Caco-2 (cell line): Measurements from ENCODE around the gene ADAMTS10. TPM values are rescaled to one million over a fixed set of nuclear protein-coding genes. Genes with fewer than 3 reads are reported as not detected.

ENCODE experiments used
- BruUV-seq: library from RNA; stranded (reverse); fragments of 400-500 nt; replicated peaks from 2 replicates; lab custom pipeline; 2021; lab: Mats Ljungman, UMichigan
- CTCF ChIA-PET: fragments of 300-600 bp; sonication (Branson Sonifier 250); formaldehyde crosslinking; loops from one replicate; lab custom pipeline; 2022; ENCODE audit warnings: antibody characterized with exemption; lab: Charles Lee
- POLR2A ChIA-PET: fragments of 300-600 bp; sonication (Branson Sonifier 250); formaldehyde crosslinking; loops from one replicate; lab custom pipeline; 2022; ENCODE audit warnings: antibody characterized with exemption; lab: Charles Lee
- DNase-seq, 2 experiments: peaks; one replicate each; pipeline versions ENCODE4 v3.0.0 to v3.0.0-alpha.2; 2020 to 2022
- H3K27me3 ChIP-seq: replicated peaks from 2 replicates; pipeline ENCODE4 v1.6.0; 2011; ENCODE audit warnings: low read length; ENCODE audit not compliant: control insufficient read depth, insufficient read depth
- H3K36me3 ChIP-seq: 2 replicates; pipeline ENCODE4 v1.5.1; 2011; ENCODE audit warnings: low read length; ENCODE audit not compliant: control insufficient read depth, insufficient read depth
- H3K4me1 ChIP-seq: fragments of 250-450 bp; sonication (Bioruptor Pico); 2 replicates; pipeline ENCODE4 v1.5.1; 2020; ENCODE audit warnings: mild to moderate bottlenecking
- H3K4me3 ChIP-seq: 2 replicates; pipeline ENCODE4 v1.5.1; 2011; ENCODE audit warnings: low read depth, mild to moderate bottlenecking, control low read depth, low read length
- H3K9me3 ChIP-seq: fragments of 250-450 bp; sonication (Bioruptor Pico); 2 replicates; pipeline ENCODE4 v1.5.1; 2020; ENCODE audit warnings: mild to moderate bottlenecking, moderate library complexity
- H3K27ac Mint-ChIP-seq: one replicate; pipeline ENCODE4 v1.8.0; 2022; ENCODE audit warnings: mixed read lengths; ENCODE audit not compliant: unreplicated experiment
- H3K27me3 Mint-ChIP-seq: one replicate; pipeline ENCODE4 v1.8.0; 2022; ENCODE audit warnings: mixed read lengths; ENCODE audit not compliant: insufficient read depth, unreplicated experiment
- H3K36me3 Mint-ChIP-seq: one replicate; pipeline ENCODE4 v1.8.0; 2022; ENCODE audit warnings: mild to moderate bottlenecking, mixed read lengths; ENCODE audit not compliant: insufficient read depth, unreplicated experiment
- H3K4me1 Mint-ChIP-seq: one replicate; pipeline ENCODE4 v1.8.0; 2022; ENCODE audit warnings: low read depth, mixed read lengths; ENCODE audit not compliant: unreplicated experiment
- H3K4me3 Mint-ChIP-seq: one replicate; pipeline ENCODE4 v1.8.0; 2022; ENCODE audit warnings: mild to moderate bottlenecking, moderate library complexity, mixed read lengths; ENCODE audit not compliant: unreplicated experiment
- H3K9me3 Mint-ChIP-seq: one replicate; pipeline ENCODE4 v1.8.0; 2022; ENCODE audit warnings: mixed read lengths; ENCODE audit not compliant: unreplicated experiment
- intact Hi-C: fragments of 100-400 bp; cut with micrococcal nuclease; formaldehyde crosslinking; loops from one replicate; pipeline ENCODE4 v1.10.0; 2022; ENCODE audit not compliant: unreplicated experiment
- total RNA-seq: library from RNA; stranded (reverse); gene quantifications from 2 replicates; pipeline ENCODE4 v1.2.3, GENCODE V29; 2022
- TF ChIP-seq, protein P1 (sequence below), 2 experiments: fragments of 200-600 bp in 1 of 2; IDR thresholded peaks; 1 replicate in 1 of 2; 2 replicates in 1 of 2; pipeline versions ENCODE4 v1.5.1 to v1.8.0; 2011 to 2022; ENCODE audit warnings: antibody characterized with exemption in 1 of 2, control low read depth in 1 of 2, inconsistent platforms in 1 of 2, low read depth in 1 of 2, low read length in 1 of 2, mild to moderate bottlenecking in 1 of 2, moderate library complexity in 1 of 2; ENCODE audit not compliant: insufficient read depth in 1 of 2, severe bottlenecking in 1 of 2, unreplicated experiment in 1 of 2

ADAMTS10 gene
- total RNA-seq, 1 experiment from 2014 or later = 0.77 TPM

DNA sequence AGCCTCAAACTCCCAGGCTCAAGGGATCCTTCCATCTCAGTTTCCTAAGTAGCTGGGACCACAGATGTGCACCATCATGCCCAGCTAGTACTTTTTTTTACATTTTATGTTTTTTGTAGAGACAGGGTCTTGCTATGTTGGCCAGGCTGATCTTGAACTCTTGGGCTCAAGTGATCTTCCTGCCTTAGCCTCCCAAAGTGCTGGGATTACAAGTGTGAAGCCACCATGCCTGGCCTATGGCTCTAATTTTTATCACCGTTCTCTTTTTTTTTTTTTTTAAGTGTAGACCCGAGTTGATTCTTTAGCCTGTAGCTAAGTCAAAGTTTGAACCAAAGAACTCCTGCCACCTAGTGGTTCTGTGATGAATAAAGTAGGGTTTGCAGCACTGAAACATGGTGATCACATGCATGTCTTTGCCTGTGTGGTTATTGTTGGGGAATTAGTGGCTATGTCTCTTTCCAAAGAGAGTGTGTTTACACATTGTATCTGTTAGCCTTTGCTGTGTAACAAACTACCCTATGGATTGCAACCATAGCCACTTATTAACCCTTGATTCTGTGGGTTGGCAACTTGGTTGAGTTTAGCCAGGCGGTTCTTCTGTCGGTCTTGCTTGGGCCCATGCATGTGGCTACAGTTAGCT is 31.5 kb upstream of the ADAMTS10 start:
- H3K36me3 Mint-ChIP-seq = no peaks in the 10 kb centered on the region
- Histone ChIP-seq H3K9me3 (peaks cover 11% of the 10 kb centered on the region; the same call in 1 of the 2 replicates), H3K4me1 (peaks cover 6% of the 10 kb centered on the region), H3K4me3 (no peak overlapping the region), H3K36me3 (no peaks in the 10 kb centered on the region), H3K27me3 (no peaks in the 10 kb centered on the region)
- TF ChIP-seq, protein P1, sequence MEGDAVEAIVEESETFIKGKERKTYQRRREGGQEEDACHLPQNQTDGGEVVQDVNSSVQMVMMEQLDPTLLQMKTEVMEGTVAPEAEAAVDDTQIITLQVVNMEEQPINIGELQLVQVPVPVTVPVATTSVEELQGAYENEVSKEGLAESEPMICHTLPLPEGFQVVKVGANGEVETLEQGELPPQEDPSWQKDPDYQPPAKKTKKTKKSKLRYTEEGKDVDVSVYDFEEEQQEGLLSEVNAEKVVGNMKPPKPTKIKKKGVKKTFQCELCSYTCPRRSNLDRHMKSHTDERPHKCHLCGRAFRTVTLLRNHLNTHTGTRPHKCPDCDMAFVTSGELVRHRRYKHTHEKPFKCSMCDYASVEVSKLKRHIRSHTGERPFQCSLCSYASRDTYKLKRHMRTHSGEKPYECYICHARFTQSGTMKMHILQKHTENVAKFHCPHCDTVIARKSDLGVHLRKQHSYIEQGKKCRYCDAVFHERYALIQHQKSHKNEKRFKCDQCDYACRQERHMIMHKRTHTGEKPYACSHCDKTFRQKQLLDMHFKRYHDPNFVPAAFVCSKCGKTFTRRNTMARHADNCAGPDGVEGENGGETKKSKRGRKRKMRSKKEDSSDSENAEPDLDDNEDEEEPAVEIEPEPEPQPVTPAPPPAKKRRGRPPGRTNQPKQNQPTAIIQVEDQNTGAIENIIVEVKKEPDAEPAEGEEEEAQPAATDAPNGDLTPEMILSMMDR (IDR thresholded peaks at IDR 0.05; ENCODE audit: insufficient read depth in 1 of 2, low read depth in 1 of 2, low read length in 1 of 2, severe bottlenecking in 1 of 2, unreplicated experiment in 1 of 2) = no peak
- no peak overlapping the region for H3K4me3 Mint-ChIP-seq
- H3K4me1 Mint-ChIP-seq = peaks cover 6% of the 10 kb centered on the region
- H3K9me3 Mint-ChIP-seq = peaks cover 13% of the 10 kb centered on the region
- intact Hi-C loops = no loop called here
- no TSS peak for BruUV-seq
- H3K27ac Mint-ChIP-seq = no peak overlapping the region
- POLR2A ChIA-PET = no interaction called here
- CTCF ChIA-PET = interaction anchor here (0.6 kb wide), 4 partner anchors 11 to 297 kb away, joined by 3 to 5 read pairs (median 4); partner anchors contain the start of gene NFILZ
- DNase-seq = peak in 1 of 2 experiments; percentile 15
- no peaks in the 10 kb centered on the region for H3K27me3 Mint-ChIP-seq

DNA sequence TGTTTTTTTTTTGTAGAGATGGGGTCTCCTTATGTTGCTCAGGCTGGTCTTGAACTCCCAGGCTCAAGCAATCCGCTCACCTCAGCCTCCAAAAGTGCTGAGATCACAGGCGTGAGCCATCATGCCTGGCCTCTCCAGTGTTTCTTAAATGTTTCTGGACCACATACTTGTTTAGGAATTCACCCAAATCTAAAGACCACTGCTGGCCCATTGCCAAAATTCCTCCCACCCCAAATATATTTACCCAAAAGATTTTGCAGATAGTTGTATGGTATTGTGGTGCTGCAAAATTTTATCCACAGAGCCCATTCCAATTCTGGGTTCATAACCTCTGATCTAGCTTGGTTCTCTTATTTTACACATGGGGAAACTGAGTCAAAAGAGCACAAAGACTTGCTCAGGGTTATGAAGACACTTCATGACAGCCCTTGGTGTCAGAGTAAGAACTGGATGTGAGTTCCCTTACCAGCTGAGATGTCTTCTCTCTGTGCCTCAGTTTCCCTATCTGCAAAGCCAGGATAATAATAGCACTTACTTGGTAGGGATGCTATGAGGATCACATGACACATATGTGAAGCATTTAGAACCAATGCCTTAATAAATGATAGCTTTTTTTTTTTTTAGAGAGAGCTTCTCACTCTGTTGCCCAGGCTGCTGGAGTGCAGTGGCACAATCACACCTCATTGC is 30.8 kb upstream of the ADAMTS10 start:
- Histone ChIP-seq H3K27me3 (no peaks in the 10 kb centered on the region), H3K36me3 (no peaks in the 10 kb centered on the region), H3K4me1 (peaks cover 6% of the 10 kb centered on the region), H3K4me3 (no peak overlapping the region), H3K9me3 (peaks cover 11% of the 10 kb centered on the region; the same call in 1 of the 2 replicates)
- TF ChIP-seq, protein P1 (IDR thresholded peaks at IDR 0.05; ENCODE audit: insufficient read depth in 1 of 2, low read depth in 1 of 2, low read length in 1 of 2, severe bottlenecking in 1 of 2, unreplicated experiment in 1 of 2) = no peak
- Mint-ChIP-seq H3K27ac (no peak overlapping the region), H3K27me3 (no peaks in the 10 kb centered on the region), H3K4me3 (no peak overlapping the region), H3K36me3 (no peaks in the 10 kb centered on the region), H3K4me1 (peaks cover 6% of the 10 kb centered on the region), H3K9me3 (peaks cover 13% of the 10 kb centered on the region)
- POLR2A ChIA-PET = no interaction called here
- CTCF ChIA-PET = no interaction called here
- no peak for DNase-seq
- BruUV-seq = no TSS peak
- intact Hi-C loops = no loop called here

DNA sequence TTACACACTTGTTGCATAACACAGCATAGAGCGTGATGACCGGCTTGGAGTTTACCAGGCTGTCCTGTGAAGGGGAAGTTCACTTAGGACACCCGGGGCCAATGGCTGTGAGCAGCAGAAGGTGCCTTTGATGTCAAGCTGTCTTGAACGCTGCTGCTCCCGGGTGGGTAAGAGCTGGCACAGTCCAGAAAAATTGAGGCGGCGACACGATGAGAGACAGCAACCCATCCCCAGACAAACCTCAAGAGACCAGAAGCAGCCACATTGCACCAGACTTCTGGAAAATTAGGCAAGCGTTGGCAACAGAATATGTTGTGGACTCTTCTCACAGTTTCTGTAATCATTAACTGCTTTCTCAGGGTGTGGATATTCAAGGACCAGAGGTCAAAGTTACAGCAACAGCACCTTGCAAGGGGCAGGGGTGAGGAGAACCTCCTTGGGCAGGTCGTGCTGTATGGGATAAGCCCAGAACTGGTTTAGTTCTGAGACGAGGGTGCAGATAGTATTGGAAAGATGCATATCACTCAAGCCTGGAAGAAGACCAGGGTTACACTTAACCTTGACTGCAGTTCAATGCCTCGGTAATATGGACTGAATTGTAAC is 30.0 kb upstream of the ADAMTS10 start:
- Mint-ChIP-seq H3K4me3 (peak overlapping the region; percentile 33), H3K27me3 (no peaks in the 10 kb centered on the region), H3K27ac (peak overlapping the region; percentile 64), H3K36me3 (no peaks in the 10 kb centered on the region), H3K9me3 (peaks cover 13% of the 10 kb centered on the region), H3K4me1 (peaks cover 6% of the 10 kb centered on the region)
- H3K36me3 ChIP-seq = no peaks in the 10 kb centered on the region
- POLR2A ChIA-PET = no interaction called here
- CTCF ChIA-PET = interaction anchor here (0.6 kb wide), 1 partner anchor 136 kb away, joined by 3 read pairs; no protein-coding TSS in a partner anchor
- H3K4me3 ChIP-seq = no peak overlapping the region; the same call in 1 of the 2 replicates
- DNase-seq = peak; percentile 57 to 66
- intact Hi-C loops = no loop called here
- peaks cover 11% of the 10 kb centered on the region; the same call in 1 of the 2 replicates for H3K9me3 ChIP-seq
- no TSS peak for BruUV-seq
- no peaks in the 10 kb centered on the region for H3K27me3 ChIP-seq
- H3K4me1 ChIP-seq = peaks cover 6% of the 10 kb centered on the region
- TF ChIP-seq, protein P1 (IDR thresholded peaks at IDR 0.05; ENCODE audit: insufficient read depth in 1 of 2, low read depth in 1 of 2, low read length in 1 of 2, severe bottlenecking in 1 of 2, unreplicated experiment in 1 of 2) = no peak
